ENCODE data around the gene ZSCAN29.

DNA sequence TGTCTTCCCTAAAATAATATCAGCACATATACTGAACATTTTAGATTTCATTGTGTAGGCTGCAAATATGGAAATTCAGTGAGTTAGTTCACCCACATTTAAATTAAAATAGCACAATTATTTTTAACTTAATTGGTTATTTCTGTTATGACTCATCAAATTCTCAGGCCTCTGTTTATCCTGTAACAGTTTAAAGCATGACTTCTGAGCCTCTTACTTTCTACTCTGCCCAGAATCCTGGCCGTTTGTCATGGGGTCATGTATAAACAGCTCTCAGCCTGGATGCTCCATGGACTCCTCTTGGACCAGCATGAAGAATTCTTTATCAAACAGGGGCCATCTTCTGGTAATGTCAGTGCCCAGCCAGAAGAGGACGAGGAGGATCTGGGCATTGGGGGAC lies 12.2 kb upstream of the ZSCAN29 start:
- no peak for TF ChIP-seq POLR2A (IDR thresholded peaks at IDR 0.05; ENCODE audit: low read length)
- TF ChIP-seq GATA1 (IDR thresholded peaks at IDR 0.05; ENCODE audit: low read depth, low read length): no peak
